Activated naive CD8-positive, alpha-beta T cell treated with anti-CD3 and anti-CD28 coated beads for 36 hours (primary cell): Measurements from ENCODE around the gene MYO1D. TPM values are rescaled to one million over a fixed set of nuclear protein-coding genes. Genes with fewer than 3 reads are reported as not detected.
"Not testable (repeated sequence)": the region's sequence is repeated elsewhere in the genome, so short reads cannot be mapped to it uniquely, and the experiment has no call there.

ENCODE experiments used
- DNase-seq: peaks from one replicate; pipeline ENCODE4 v3.0.0; 2021
- H3K27ac Mint-ChIP-seq: one replicate; pipeline ENCODE4 v1.8.0; 2022; ENCODE audit warnings: mild to moderate bottlenecking, moderate library complexity, mixed read lengths
- H3K27me3 Mint-ChIP-seq: one replicate; pipeline ENCODE4 v1.8.0; 2022; ENCODE audit warnings: mild to moderate bottlenecking, mixed read lengths
- H3K36me3 Mint-ChIP-seq: one replicate; pipeline ENCODE4 v1.8.0; 2021; ENCODE audit warnings: mild to moderate bottlenecking, mixed read lengths
- H3K4me1 Mint-ChIP-seq: one replicate; pipeline ENCODE4 v1.8.0; 2021; ENCODE audit warnings: mixed read lengths
- H3K4me3 Mint-ChIP-seq: one replicate; pipeline ENCODE4 v1.8.0; 2022; ENCODE audit warnings: mild to moderate bottlenecking, moderate library complexity, mixed read lengths
- H3K9me3 Mint-ChIP-seq: one replicate; pipeline ENCODE4 v1.8.0; 2022; ENCODE audit warnings: mixed read lengths
- total RNA-seq, 2 experiments: library from RNA; stranded (reverse); gene quantifications; one replicate each; pipeline ENCODE4 v1.2.3, GENCODE V29; 2021

The MYO1D gene
- total RNA-seq, 2 experiments from 2014 or later, result 7.0 to 7.8 TPM

- Mint-ChIP-seq H3K4me3 (no peak overlapping the region), H3K27ac (no peak overlapping the region), H3K4me1 (no peaks in the 10 kb centered on the region), H3K36me3 (peaks cover 46% of the 10 kb centered on the region), H3K27me3 (no peaks in the 10 kb centered on the region), H3K9me3 (no peaks in the 10 kb centered on the region)
- no peak for DNase-seq
These were observed 405.3 kb downstream of the MYO1D start for GRCh38 chr17:32471652-32472051.

GRCh38 chr17:32470405-32471167 lies 406.3 kb downstream of the MYO1D start:
- DNase-seq, result no peak
- no peaks in the 10 kb centered on the region for H3K9me3 Mint-ChIP-seq
- H3K27me3 Mint-ChIP-seq, result no peaks in the 10 kb centered on the region
- H3K4me1 Mint-ChIP-seq, result no peaks in the 10 kb centered on the region
- no peak overlapping the region for H3K27ac Mint-ChIP-seq
- peaks cover 46% of the 10 kb centered on the region for H3K36me3 Mint-ChIP-seq
- no peak overlapping the region for H3K4me3 Mint-ChIP-seq

GRCh38 chr17:32467949-32468348 lies 409.0 kb downstream of the MYO1D start:
- Mint-ChIP-seq H3K4me3 (no peak overlapping the region), H3K4me1 (no peaks in the 10 kb centered on the region), H3K9me3 (no peaks in the 10 kb centered on the region), H3K27me3 (no peaks in the 10 kb centered on the region), H3K36me3 (peaks cover 36% of the 10 kb centered on the region), H3K27ac (no peak overlapping the region)
- no peak for DNase-seq

GRCh38 chr17:32464374-32464773 lies 412.6 kb downstream of the MYO1D start:
- no peak overlapping the region for H3K4me3 Mint-ChIP-seq
- DNase-seq, result no peak
- peaks cover 17% of the 10 kb centered on the region for H3K4me1 Mint-ChIP-seq
- no peaks in the 10 kb centered on the region for H3K27me3 Mint-ChIP-seq
- peaks cover 36% of the 10 kb centered on the region for H3K36me3 Mint-ChIP-seq
- H3K9me3 Mint-ChIP-seq, result no peaks in the 10 kb centered on the region
- H3K27ac Mint-ChIP-seq, result no peak overlapping the region

GRCh38 chr17:32463304-32463703 lies 413.6 kb downstream of the MYO1D start:
- H3K4me3 Mint-ChIP-seq, result no peak overlapping the region
- H3K9me3 Mint-ChIP-seq, result no peaks in the 10 kb centered on the region
- H3K27me3 Mint-ChIP-seq, result no peaks in the 10 kb centered on the region
- no peak for DNase-seq
- peaks cover 39% of the 10 kb centered on the region for H3K36me3 Mint-ChIP-seq
- H3K4me1 Mint-ChIP-seq, result peaks cover 20% of the 10 kb centered on the region
- H3K27ac Mint-ChIP-seq, result no peak overlapping the region

GRCh38 chr17:32461853-32462617 lies 414.9 kb downstream of the MYO1D start:
- Mint-ChIP-seq H3K4me3 (no peak overlapping the region), H3K27me3 (no peaks in the 10 kb centered on the region), H3K36me3 (peaks cover 41% of the 10 kb centered on the region), H3K4me1 (peaks cover 30% of the 10 kb centered on the region), H3K27ac (no peak overlapping the region), H3K9me3 (no peaks in the 10 kb centered on the region)
- peak; percentile 58 for DNase-seq

GRCh38 chr17:32461498-32461852 lies 415.4 kb downstream of the MYO1D start:
- no peak overlapping the region for H3K27ac Mint-ChIP-seq
- DNase-seq, result no peak
- no peak overlapping the region for H3K4me3 Mint-ChIP-seq
- no peaks in the 10 kb centered on the region for H3K27me3 Mint-ChIP-seq
- H3K4me1 Mint-ChIP-seq, result peaks cover 30% of the 10 kb centered on the region
- H3K36me3 Mint-ChIP-seq, result peaks cover 45% of the 10 kb centered on the region
- no peaks in the 10 kb centered on the region for H3K9me3 Mint-ChIP-seq

- peaks cover 50% of the 10 kb centered on the region for H3K36me3 Mint-ChIP-seq
- no peak overlapping the region for H3K4me3 Mint-ChIP-seq
- H3K4me1 Mint-ChIP-seq, result peaks cover 32% of the 10 kb centered on the region
- DNase-seq, result no peak
- no peaks in the 10 kb centered on the region for H3K27me3 Mint-ChIP-seq
- no peak overlapping the region for H3K27ac Mint-ChIP-seq
- no peaks in the 10 kb centered on the region for H3K9me3 Mint-ChIP-seq
These were observed 416.9 kb downstream of the MYO1D start for GRCh38 chr17:32460054-32460453.

GRCh38 chr17:32458371-32458770 lies 418.6 kb downstream of the MYO1D start:
- Mint-ChIP-seq H3K4me3 (no peak overlapping the region), H3K27me3 (no peaks in the 10 kb centered on the region), H3K27ac (peak overlapping the region; percentile 26), H3K9me3 (no peaks in the 10 kb centered on the region), H3K36me3 (peaks cover 58% of the 10 kb centered on the region), H3K4me1 (peaks cover 36% of the 10 kb centered on the region)
- no peak for DNase-seq

GRCh38 chr17:32453370-32453769 lies 423.6 kb downstream of the MYO1D start:
- Mint-ChIP-seq H3K27me3 (no peaks in the 10 kb centered on the region), H3K4me3 (no peak overlapping the region), H3K27ac (no peak overlapping the region), H3K4me1 (peaks cover 27% of the 10 kb centered on the region), H3K36me3 (peaks cover 42% of the 10 kb centered on the region), H3K9me3 (no peaks in the 10 kb centered on the region)
- DNase-seq, result no peak

GRCh38 chr17:32452281-32452680 lies 424.6 kb downstream of the MYO1D start:
- no peak for DNase-seq
- no peaks in the 10 kb centered on the region for H3K9me3 Mint-ChIP-seq
- H3K4me3 Mint-ChIP-seq, result no peak overlapping the region
- H3K4me1 Mint-ChIP-seq, result peaks cover 19% of the 10 kb centered on the region
- H3K36me3 Mint-ChIP-seq, result peaks cover 35% of the 10 kb centered on the region
- no peak overlapping the region for H3K27ac Mint-ChIP-seq
- H3K27me3 Mint-ChIP-seq, result no peaks in the 10 kb centered on the region

GRCh38 chr17:32451879-32452278 lies 425.0 kb downstream of the MYO1D start:
- Mint-ChIP-seq H3K27ac (no peak overlapping the region), H3K36me3 (peaks cover 35% of the 10 kb centered on the region), H3K9me3 (no peaks in the 10 kb centered on the region), H3K4me1 (peaks cover 23% of the 10 kb centered on the region), H3K27me3 (no peaks in the 10 kb centered on the region), H3K4me3 (no peak overlapping the region)
- no peak for DNase-seq

GRCh38 chr17:32450379-32450778 lies 426.5 kb downstream of the MYO1D start:
- not testable (repeated sequence) for H3K27me3 Mint-ChIP-seq, DNase-seq, H3K4me3 Mint-ChIP-seq, H3K27ac Mint-ChIP-seq, H3K9me3 Mint-ChIP-seq
- H3K36me3 Mint-ChIP-seq, result peaks cover 44% of the 10 kb centered on the region
- H3K4me1 Mint-ChIP-seq, result peaks cover 38% of the 10 kb centered on the region

GRCh38 chr17:32449963-32450362 lies 427.0 kb downstream of the MYO1D start:
- Mint-ChIP-seq H3K4me1 (peaks cover 37% of the 10 kb centered on the region), H3K36me3 (peaks cover 44% of the 10 kb centered on the region), H3K27ac (no peak overlapping the region), H3K9me3 (no peaks in the 10 kb centered on the region), H3K4me3 (no peak overlapping the region), H3K27me3 (no peaks in the 10 kb centered on the region)
- no peak for DNase-seq

GRCh38 chr17:32446949-32447348 lies 430.0 kb downstream of the MYO1D start:
- no peak for DNase-seq
- Mint-ChIP-seq H3K27me3 (peaks cover 5% of the 10 kb centered on the region), H3K36me3 (peaks cover 37% of the 10 kb centered on the region), H3K4me1 (peaks cover 38% of the 10 kb centered on the region), H3K4me3 (peak overlapping the region; percentile 95), H3K9me3 (no peaks in the 10 kb centered on the region), H3K27ac (peak overlapping the region; percentile 14)

- peaks cover 38% of the 10 kb centered on the region for H3K4me1 Mint-ChIP-seq
- H3K9me3 Mint-ChIP-seq, result no peaks in the 10 kb centered on the region
- no peak for DNase-seq
- H3K36me3 Mint-ChIP-seq, result peaks cover 34% of the 10 kb centered on the region
- H3K27ac Mint-ChIP-seq, result peak overlapping the region; percentile 82
- H3K4me3 Mint-ChIP-seq, result peak overlapping the region; percentile 95
- peaks cover 5% of the 10 kb centered on the region for H3K27me3 Mint-ChIP-seq
These were observed 431.0 kb downstream of the MYO1D start for GRCh38 chr17:32445971-32446370.
